Glutamatergic neuron (in vitro differentiated cells): ENCODE data around the gene CAMK2B. TPM values are rescaled to one million over a fixed set of nuclear protein-coding genes. Genes with fewer than 3 reads are reported as not detected.

Experiments used
- DNase-seq: peaks from one replicate; pipeline ENCODE4 v3.0.0; 2022
- H3K27ac Mint-ChIP-seq: one replicate; pipeline ENCODE4 v1.8.0; 2020; ENCODE audit warnings: mild to moderate bottlenecking, mixed read lengths, inconsistent platforms; ENCODE audit not compliant: unreplicated experiment
- H3K27me3 Mint-ChIP-seq: one replicate; pipeline ENCODE4 v1.8.0; 2020; ENCODE audit warnings: mild to moderate bottlenecking, moderate library complexity, mixed read lengths, inconsistent platforms; ENCODE audit not compliant: unreplicated experiment
- H3K36me3 Mint-ChIP-seq: one replicate; pipeline ENCODE4 v1.8.0; 2020; ENCODE audit warnings: mild to moderate bottlenecking, mixed read lengths, inconsistent platforms; ENCODE audit not compliant: unreplicated experiment
- H3K4me1 Mint-ChIP-seq: one replicate; pipeline ENCODE4 v1.8.0; 2020; ENCODE audit warnings: mild to moderate bottlenecking, low read depth, mixed read lengths, inconsistent platforms; ENCODE audit not compliant: unreplicated experiment
- H3K4me3 Mint-ChIP-seq: one replicate; pipeline ENCODE4 v1.8.0; 2020; ENCODE audit warnings: mild to moderate bottlenecking, mixed read lengths, inconsistent platforms; ENCODE audit not compliant: unreplicated experiment
- H3K9me3 Mint-ChIP-seq: one replicate; pipeline ENCODE4 v1.8.0; 2020; ENCODE audit warnings: mild to moderate bottlenecking, moderate library complexity, mixed read lengths, inconsistent platforms; ENCODE audit not compliant: unreplicated experiment
- total RNA-seq: library from RNA; stranded (reverse); fragmentation: NEBNext Ultra II Directional; extraction: Animal tissue kit (Norgen Biotek cat#: 25700); gene quantifications from one replicate; pipeline ENCODE4 v1.2.1, GENCODE V29; 2021; ENCODE audit not compliant: unreplicated experiment
- TF ChIP-seq, protein P1 (sequence below): fragments of 200-600 bp; sonication (generic); IDR thresholded peaks from one replicate; pipeline ENCODE4 v1.5.0; 2021; ENCODE audit not compliant: partially characterized antibody, unreplicated experiment

The CAMK2B gene
- total RNA-seq, 1 donor from 2014 or later: 55.1 TPM

DNA sequence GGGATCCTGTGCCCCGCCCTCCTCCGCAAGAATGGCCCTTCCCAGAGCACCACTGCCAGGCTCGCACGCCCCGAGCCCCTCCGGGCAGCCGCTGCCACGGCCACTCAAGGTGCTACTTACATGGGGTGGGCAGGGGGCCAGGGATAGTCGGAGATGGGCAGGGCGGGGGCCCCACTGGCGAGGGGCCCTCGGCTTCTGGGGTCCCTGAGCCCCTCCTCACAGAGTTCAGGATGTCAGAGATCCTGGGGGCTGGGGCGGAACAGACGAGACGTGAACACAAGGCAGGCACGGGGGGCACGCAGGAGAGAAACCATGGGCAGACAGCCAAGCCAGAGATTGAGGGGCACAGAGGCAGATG lies 99.0 kb downstream of the CAMK2B start:
- Mint-ChIP-seq H3K4me3 (no peak overlapping the region), H3K27ac (no peak overlapping the region), H3K36me3 (no peaks in the 10 kb centered on the region), H3K4me1 (peaks cover 21% of the 10 kb centered on the region), H3K9me3 (peaks cover 1% of the 10 kb centered on the region), H3K27me3 (peaks cover 3% of the 10 kb centered on the region)
- TF ChIP-seq, protein P1, sequence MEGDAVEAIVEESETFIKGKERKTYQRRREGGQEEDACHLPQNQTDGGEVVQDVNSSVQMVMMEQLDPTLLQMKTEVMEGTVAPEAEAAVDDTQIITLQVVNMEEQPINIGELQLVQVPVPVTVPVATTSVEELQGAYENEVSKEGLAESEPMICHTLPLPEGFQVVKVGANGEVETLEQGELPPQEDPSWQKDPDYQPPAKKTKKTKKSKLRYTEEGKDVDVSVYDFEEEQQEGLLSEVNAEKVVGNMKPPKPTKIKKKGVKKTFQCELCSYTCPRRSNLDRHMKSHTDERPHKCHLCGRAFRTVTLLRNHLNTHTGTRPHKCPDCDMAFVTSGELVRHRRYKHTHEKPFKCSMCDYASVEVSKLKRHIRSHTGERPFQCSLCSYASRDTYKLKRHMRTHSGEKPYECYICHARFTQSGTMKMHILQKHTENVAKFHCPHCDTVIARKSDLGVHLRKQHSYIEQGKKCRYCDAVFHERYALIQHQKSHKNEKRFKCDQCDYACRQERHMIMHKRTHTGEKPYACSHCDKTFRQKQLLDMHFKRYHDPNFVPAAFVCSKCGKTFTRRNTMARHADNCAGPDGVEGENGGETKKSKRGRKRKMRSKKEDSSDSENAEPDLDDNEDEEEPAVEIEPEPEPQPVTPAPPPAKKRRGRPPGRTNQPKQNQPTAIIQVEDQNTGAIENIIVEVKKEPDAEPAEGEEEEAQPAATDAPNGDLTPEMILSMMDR: no peak
- peak; percentile 22 for DNase-seq

GRCh38 chr7:44225566-44226395 lies 99.6 kb downstream of the CAMK2B start:
- Mint-ChIP-seq H3K27ac (no peak overlapping the region), H3K4me1 (peaks cover 21% of the 10 kb centered on the region)

GRCh38 chr7:44224974-44225565 lies 100.3 kb downstream of the CAMK2B start:
- Mint-ChIP-seq H3K27ac (no peak overlapping the region), H3K36me3 (no peaks in the 10 kb centered on the region), H3K9me3 (peaks cover 1% of the 10 kb centered on the region), H3K4me1 (peaks cover 21% of the 10 kb centered on the region), H3K4me3 (no peak overlapping the region), H3K27me3 (peaks cover 5% of the 10 kb centered on the region)
- TF ChIP-seq, protein P1: no peak
- peak; percentile 16 for DNase-seq

More at GRCh38 chr7:44225566-44226395, 99.6 kb downstream of the CAMK2B start:
- DNase-seq: peak; percentile 49
- TF ChIP-seq, protein P1: no peak
- Mint-ChIP-seq H3K9me3 (peaks cover 1% of the 10 kb centered on the region), H3K27me3 (peaks cover 5% of the 10 kb centered on the region), H3K36me3 (no peaks in the 10 kb centered on the region), H3K4me3 (no peak overlapping the region)

GRCh38 chr7:44224080-44224973 lies 101.1 kb downstream of the CAMK2B start:
- peak overlapping the region; percentile 35 for H3K27ac Mint-ChIP-seq

More at GRCh38 chr7:44224080-44224973, 101.1 kb downstream of the CAMK2B start:
- peaks cover 21% of the 10 kb centered on the region for H3K4me1 Mint-ChIP-seq
- TF ChIP-seq, protein P1: no peak
- peaks cover 1% of the 10 kb centered on the region for H3K9me3 Mint-ChIP-seq
- no peaks in the 10 kb centered on the region for H3K36me3 Mint-ChIP-seq
- H3K27me3 Mint-ChIP-seq: peaks cover 5% of the 10 kb centered on the region
- DNase-seq: peak; percentile 20
- no peak overlapping the region for H3K4me3 Mint-ChIP-seq
